ENCODE measurements around the gene STAG3.

The STAG3 gene

DNA sequence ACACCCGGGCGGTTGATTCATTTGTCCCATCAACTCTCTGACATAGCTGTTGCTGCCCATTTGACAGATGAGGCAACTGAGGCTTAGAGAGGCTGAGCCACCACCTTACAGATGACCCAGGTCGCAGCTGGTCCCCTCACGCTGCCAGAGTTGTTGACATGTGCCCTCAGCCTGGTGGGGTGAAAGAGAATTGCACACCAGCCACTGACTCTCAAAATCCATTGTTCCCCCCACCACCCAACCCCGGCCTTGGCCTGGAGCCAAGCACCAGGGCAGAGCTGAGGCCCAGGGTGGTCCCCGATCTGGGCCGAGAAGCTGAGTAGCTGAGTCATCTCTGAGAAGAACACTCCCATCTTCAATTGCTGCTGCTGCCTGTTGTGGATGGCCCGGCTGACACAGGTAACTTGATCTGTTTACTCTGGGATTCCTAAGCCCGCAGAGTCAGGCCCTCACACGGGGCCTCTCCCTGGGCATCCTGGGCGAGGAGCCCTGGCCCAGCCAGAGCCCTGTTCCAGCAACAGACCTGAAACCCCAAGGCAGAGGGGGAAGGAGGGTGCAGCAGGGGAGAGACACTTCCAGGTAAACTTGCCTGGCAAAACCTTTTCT, 69.5 kb downstream of the STAG3 start:
- ATAC-seq, result peak; percentile 99
- no peak for TF ChIP-seq CSDC2 (CRISPR knock-in tag; IDR thresholded peaks at IDR 0.05)
- TF ChIP-seq TOX (CRISPR knock-in tag; IDR thresholded peaks at IDR 0.05; ENCODE audit: borderline replicate concordance), result no peak
- no peak for TF ChIP-seq ESRRG (CRISPR knock-in tag; IDR thresholded peaks at IDR 0.05)
- TF ChIP-seq, protein P1, sequence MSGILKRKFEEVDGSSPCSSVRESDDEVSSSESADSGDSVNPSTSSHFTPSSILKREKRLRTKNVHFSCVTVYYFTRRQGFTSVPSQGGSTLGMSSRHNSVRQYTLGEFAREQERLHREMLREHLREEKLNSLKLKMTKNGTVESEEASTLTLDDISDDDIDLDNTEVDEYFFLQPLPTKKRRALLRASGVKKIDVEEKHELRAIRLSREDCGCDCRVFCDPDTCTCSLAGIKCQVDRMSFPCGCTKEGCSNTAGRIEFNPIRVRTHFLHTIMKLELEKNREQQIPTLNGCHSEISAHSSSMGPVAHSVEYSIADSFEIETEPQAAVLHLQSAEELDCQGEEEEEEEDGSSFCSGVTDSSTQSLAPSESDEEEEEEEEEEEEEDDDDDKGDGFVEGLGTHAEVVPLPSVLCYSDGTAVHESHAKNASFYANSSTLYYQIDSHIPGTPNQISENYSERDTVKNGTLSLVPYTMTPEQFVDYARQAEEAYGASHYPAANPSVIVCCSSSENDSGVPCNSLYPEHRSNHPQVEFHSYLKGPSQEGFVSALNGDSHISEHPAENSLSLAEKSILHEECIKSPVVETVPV (CRISPR knock-in tag; IDR thresholded peaks at IDR 0.05), result no peak
- no peak for TF ChIP-seq GLIS3 (CRISPR knock-in tag; IDR thresholded peaks at IDR 0.05)
- no peak for TF ChIP-seq RARB (CRISPR knock-in tag; IDR thresholded peaks at IDR 0.05)
- TF ChIP-seq TCF4 (CRISPR knock-in tag; IDR thresholded peaks at IDR 0.05; ENCODE audit: borderline replicate concordance), result no peak
- no peak for TF ChIP-seq SNAI2 (CRISPR knock-in tag; IDR thresholded peaks at IDR 0.05)
- TF ChIP-seq ZNF8 (CRISPR knock-in tag; IDR thresholded peaks at IDR 0.05), result no peak
- TF ChIP-seq ZNF565 (CRISPR knock-in tag; conservative IDR thresholded peaks at IDR 0.05; ENCODE audit: low read depth), result no peak
- TF ChIP-seq, protein P2, sequence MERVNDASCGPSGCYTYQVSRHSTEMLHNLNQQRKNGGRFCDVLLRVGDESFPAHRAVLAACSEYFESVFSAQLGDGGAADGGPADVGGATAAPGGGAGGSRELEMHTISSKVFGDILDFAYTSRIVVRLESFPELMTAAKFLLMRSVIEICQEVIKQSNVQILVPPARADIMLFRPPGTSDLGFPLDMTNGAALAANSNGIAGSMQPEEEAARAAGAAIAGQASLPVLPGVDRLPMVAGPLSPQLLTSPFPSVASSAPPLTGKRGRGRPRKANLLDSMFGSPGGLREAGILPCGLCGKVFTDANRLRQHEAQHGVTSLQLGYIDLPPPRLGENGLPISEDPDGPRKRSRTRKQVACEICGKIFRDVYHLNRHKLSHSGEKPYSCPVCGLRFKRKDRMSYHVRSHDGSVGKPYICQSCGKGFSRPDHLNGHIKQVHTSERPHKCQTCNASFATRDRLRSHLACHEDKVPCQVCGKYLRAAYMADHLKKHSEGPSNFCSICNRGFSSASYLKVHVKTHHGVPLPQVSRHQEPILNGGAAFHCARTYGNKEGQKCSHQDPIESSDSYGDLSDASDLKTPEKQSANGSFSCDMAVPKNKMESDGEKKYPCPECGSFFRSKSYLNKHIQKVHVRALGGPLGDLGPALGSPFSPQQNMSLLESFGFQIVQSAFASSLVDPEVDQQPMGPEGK (CRISPR knock-in tag; IDR thresholded peaks at IDR 0.05; ENCODE audit: borderline replicate concordance), result no peak
- TF ChIP-seq ISL1 (CRISPR knock-in tag; IDR thresholded peaks at IDR 0.05), result no peak
- TF ChIP-seq, protein P3, sequence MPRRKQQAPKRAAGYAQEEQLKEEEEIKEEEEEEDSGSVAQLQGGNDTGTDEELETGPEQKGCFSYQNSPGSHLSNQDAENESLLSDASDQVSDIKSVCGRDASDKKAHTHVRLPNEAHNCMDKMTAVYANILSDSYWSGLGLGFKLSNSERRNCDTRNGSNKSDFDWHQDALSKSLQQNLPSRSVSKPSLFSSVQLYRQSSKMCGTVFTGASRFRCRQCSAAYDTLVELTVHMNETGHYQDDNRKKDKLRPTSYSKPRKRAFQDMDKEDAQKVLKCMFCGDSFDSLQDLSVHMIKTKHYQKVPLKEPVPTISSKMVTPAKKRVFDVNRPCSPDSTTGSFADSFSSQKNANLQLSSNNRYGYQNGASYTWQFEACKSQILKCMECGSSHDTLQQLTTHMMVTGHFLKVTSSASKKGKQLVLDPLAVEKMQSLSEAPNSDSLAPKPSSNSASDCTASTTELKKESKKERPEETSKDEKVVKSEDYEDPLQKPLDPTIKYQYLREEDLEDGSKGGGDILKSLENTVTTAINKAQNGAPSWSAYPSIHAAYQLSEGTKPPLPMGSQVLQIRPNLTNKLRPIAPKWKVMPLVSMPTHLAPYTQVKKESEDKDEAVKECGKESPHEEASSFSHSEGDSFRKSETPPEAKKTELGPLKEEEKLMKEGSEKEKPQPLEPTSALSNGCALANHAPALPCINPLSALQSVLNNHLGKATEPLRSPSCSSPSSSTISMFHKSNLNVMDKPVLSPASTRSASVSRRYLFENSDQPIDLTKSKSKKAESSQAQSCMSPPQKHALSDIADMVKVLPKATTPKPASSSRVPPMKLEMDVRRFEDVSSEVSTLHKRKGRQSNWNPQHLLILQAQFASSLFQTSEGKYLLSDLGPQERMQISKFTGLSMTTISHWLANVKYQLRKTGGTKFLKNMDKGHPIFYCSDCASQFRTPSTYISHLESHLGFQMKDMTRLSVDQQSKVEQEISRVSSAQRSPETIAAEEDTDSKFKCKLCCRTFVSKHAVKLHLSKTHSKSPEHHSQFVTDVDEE (CRISPR knock-in tag; IDR thresholded peaks at IDR 0.05), result no peak
- TF ChIP-seq ZC3H10 (CRISPR knock-in tag; IDR thresholded peaks at IDR 0.05), result no peak
- TF ChIP-seq, protein P4, sequence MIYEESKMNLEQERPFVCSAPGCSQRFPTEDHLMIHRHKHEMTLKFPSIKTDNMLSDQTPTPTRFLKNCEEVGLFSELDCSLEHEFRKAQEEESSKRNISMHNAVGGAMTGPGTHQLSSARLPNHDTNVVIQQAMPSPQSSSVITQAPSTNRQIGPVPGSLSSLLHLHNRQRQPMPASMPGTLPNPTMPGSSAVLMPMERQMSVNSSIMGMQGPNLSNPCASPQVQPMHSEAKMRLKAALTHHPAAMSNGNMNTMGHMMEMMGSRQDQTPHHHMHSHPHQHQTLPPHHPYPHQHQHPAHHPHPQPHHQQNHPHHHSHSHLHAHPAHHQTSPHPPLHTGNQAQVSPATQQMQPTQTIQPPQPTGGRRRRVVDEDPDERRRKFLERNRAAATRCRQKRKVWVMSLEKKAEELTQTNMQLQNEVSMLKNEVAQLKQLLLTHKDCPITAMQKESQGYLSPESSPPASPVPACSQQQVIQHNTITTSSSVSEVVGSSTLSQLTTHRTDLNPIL (CRISPR knock-in tag; IDR thresholded peaks at IDR 0.05; ENCODE audit: low read depth), result no peak
- no peak for TF ChIP-seq OSR1 (CRISPR knock-in tag; IDR thresholded peaks at IDR 0.05)

DNA sequence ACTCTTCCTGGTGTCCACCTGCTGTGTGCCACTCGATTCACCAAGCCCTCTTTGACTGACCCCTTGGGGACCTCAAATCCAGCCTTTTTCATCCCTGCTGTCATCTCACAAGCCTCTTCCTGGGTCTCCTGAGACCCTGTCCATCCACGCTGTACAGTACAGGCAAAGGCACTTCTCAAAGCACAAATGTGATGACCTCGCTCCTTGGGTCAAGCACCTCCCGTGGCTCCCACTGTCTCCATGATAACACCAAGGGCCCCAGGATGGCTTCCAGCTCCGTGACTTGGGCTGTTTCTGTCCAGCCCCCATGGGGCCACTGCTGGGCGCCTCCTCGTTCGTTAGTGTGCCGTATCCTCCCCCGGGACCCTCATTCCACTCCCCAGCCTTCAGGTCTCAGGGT, 70.8 kb downstream of the STAG3 start:
- no peak for ATAC-seq
- TF ChIP-seq ZFP3 (CRISPR knock-in tag; IDR thresholded peaks at IDR 0.05) (no peak), TOX (CRISPR knock-in tag; IDR thresholded peaks at IDR 0.05; ENCODE audit: borderline replicate concordance) (no peak), OSR1 (CRISPR knock-in tag; IDR thresholded peaks at IDR 0.05) (no peak), ZNF8 (CRISPR knock-in tag; IDR thresholded peaks at IDR 0.05) (no peak), SNAI2 (CRISPR knock-in tag; IDR thresholded peaks at IDR 0.05) (no peak), RARB (CRISPR knock-in tag; IDR thresholded peaks at IDR 0.05) (no peak), TCF4 (CRISPR knock-in tag; IDR thresholded peaks at IDR 0.05; ENCODE audit: borderline replicate concordance) (no peak), ARNTL (CRISPR knock-in tag; IDR thresholded peaks at IDR 0.05; ENCODE audit: borderline replicate concordance, low read depth) (no peak), GLIS3 (CRISPR knock-in tag; IDR thresholded peaks at IDR 0.05) (no peak), ZNF565 (CRISPR knock-in tag; conservative IDR thresholded peaks at IDR 0.05; ENCODE audit: low read depth) (no peak), ESRRG (CRISPR knock-in tag; IDR thresholded peaks at IDR 0.05) (no peak), ZFP30 (CRISPR knock-in tag; IDR thresholded peaks at IDR 0.05) (no peak), BACH2 (CRISPR knock-in tag; IDR thresholded peaks at IDR 0.05; ENCODE audit: borderline replicate concordance) (no peak), ZNF70 (CRISPR knock-in tag; IDR thresholded peaks at IDR 0.05) (no peak)
- TF ChIP-seq, protein P3 (CRISPR knock-in tag; IDR thresholded peaks at IDR 0.05), result no peak
- TF ChIP-seq, protein P1 (CRISPR knock-in tag; IDR thresholded peaks at IDR 0.05), result no peak
- TF ChIP-seq, protein P5, sequence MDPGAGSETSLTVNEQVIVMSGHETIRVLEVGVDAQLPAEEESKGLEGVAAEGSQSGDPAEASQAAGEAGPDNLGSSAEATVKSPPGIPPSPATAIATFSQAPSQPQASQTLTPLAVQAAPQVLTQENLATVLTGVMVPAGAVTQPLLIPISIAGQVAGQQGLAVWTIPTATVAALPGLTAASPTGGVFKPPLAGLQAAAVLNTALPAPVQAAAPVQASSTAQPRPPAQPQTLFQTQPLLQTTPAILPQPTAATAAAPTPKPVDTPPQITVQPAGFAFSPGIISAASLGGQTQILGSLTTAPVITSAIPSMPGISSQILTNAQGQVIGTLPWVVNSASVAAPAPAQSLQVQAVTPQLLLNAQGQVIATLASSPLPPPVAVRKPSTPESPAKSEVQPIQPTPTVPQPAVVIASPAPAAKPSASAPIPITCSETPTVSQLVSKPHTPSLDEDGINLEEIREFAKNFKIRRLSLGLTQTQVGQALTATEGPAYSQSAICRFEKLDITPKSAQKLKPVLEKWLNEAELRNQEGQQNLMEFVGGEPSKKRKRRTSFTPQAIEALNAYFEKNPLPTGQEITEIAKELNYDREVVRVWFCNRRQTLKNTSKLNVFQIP (CRISPR knock-in tag; IDR thresholded peaks at IDR 0.05; ENCODE audit: borderline replicate concordance, low read depth), result no peak
